ENCODE measurements around the gene SCN1B. TPM values are rescaled to one million over a fixed set of nuclear protein-coding genes. Genes with fewer than 3 reads are reported as not detected.
"Not testable (repeated sequence)": the region's sequence is repeated elsewhere in the genome, so short reads cannot be mapped to it uniquely, and the experiment has no call there.

The SCN1B gene
- total and polyA plus RNA-seq, 7 donors: 55.6 to 345 (median 248) TPM

DNA sequence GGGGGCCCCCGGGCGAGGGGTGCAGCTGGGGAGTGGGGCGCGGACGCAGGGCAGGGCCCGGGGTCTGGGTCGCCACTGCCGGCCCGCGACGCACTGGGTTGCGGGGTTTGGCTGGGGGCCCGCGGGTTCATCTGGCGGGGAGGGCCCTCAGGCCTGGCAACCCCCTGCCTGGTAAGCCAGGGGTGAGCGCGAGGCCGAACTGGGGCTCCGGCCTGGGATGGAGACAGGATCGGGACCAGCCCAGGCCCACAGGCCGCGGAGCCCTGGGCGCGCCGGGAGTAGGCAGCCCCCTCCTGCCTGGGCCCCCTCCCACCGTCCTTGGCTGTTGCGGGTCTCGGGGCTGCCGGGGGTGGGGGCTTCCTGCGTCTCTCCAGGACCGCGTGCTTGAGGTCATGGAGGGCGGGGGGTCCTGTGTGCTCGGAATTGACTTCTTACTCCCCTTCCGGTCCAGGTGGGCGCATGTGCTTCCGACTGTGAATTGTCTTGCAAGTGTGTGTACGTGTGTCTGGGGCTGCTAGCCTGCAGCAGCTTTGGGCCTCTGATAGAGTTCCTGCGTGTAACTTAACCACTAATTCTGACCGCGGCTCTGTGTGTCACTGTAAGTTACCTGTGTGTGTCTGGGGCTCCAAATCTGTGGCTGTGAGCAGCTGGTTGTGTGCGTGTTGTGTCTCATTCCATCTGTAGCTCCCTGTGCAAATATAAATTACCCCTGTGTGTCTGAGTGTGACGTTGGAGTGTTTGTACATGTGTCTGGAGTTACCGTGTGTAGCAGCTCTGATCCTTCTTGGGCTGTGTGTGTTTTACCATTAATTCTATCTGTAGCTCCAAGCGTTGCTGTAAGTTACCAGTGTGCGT is 29.4 kb upstream of the SCN1B start:
- 7 to 21% (median 11%) methylated on average over 29 to 46 of the region's 46 CpGs for WGBS, 3 donors
- peaks cover 0 to 10% of the 10 kb centered on the region in 2 donors for H3K36me3 ChIP-seq (ENCODE audit: insufficient read depth in 1 of 2, low read depth in 1 of 2)
- peaks cover 15% of the 10 kb centered on the region for H3K4me1 ChIP-seq
- no peaks in the 10 kb centered on the region for H3K9me3 ChIP-seq
- peak overlapping the region; percentile 94 for H3K27ac ChIP-seq
- peak in 3 of 4 donors; percentile 19 to 30 (median 27) for ATAC-seq
- H3K4me3 ChIP-seq: peak overlapping the region; percentile 94
- DNase-seq: peak in 1 of 2 donors; percentile 63
- intact Hi-C loops (cut with DNase I): no loop called here
- H3K27me3 ChIP-seq (ENCODE audit: insufficient read depth in 3 of 3, low read length in 2 of 3): no peaks in the 10 kb centered on the region
- TF ChIP-seq, protein P1, sequence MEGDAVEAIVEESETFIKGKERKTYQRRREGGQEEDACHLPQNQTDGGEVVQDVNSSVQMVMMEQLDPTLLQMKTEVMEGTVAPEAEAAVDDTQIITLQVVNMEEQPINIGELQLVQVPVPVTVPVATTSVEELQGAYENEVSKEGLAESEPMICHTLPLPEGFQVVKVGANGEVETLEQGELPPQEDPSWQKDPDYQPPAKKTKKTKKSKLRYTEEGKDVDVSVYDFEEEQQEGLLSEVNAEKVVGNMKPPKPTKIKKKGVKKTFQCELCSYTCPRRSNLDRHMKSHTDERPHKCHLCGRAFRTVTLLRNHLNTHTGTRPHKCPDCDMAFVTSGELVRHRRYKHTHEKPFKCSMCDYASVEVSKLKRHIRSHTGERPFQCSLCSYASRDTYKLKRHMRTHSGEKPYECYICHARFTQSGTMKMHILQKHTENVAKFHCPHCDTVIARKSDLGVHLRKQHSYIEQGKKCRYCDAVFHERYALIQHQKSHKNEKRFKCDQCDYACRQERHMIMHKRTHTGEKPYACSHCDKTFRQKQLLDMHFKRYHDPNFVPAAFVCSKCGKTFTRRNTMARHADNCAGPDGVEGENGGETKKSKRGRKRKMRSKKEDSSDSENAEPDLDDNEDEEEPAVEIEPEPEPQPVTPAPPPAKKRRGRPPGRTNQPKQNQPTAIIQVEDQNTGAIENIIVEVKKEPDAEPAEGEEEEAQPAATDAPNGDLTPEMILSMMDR (IDR thresholded peaks at IDR 0.05): no peak

DNA sequence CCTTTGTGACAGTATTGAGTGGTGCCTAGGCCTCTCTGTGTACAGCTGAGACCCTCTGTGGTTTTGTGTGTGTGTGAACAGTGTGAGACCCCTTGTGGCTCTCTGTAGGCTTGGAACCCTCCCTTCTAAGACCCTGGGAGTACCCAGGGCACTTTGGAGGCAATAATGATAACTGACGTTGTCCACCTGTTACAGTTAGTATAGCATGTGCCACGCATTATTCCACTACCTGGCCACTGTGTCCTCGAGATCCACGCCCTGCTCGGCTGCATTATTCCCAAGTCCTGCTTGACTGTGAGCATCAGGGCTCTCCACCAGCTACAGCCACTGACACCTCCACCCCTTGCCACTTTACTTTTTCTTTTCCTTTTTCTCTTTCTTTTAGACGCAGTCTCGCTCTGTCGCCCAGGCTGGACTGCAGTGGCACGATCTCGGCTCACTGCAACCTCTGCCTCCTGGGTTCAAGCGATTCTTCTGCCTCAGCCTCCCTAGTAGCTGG is 28.2 kb upstream of the SCN1B start:
- DNase-seq (peak in 1 of 2 donors; percentile 29), ATAC-seq (no peak)
- Histone ChIP-seq H3K4me3 (peak overlapping the region; percentile 94), H3K9me3 (no peaks in the 10 kb centered on the region), H3K27ac (peak overlapping the region; percentile 94), H3K36me3 (ENCODE audit: insufficient read depth in 1 of 2, low read depth in 1 of 2) (peaks cover 0 to 14% of the 10 kb centered on the region in 2 donors), H3K4me1 (peaks cover 15% of the 10 kb centered on the region), H3K27me3 (ENCODE audit: insufficient read depth in 3 of 3, low read length in 2 of 3) (no peaks in the 10 kb centered on the region)
- intact Hi-C loops (cut with DNase I): no loop called here
- WGBS, 3 donors: 84 to 90% (median 87%) methylated on average over 11 of the region's 11 CpGs
- TF ChIP-seq, protein P1 (IDR thresholded peaks at IDR 0.05): no peak

DNA sequence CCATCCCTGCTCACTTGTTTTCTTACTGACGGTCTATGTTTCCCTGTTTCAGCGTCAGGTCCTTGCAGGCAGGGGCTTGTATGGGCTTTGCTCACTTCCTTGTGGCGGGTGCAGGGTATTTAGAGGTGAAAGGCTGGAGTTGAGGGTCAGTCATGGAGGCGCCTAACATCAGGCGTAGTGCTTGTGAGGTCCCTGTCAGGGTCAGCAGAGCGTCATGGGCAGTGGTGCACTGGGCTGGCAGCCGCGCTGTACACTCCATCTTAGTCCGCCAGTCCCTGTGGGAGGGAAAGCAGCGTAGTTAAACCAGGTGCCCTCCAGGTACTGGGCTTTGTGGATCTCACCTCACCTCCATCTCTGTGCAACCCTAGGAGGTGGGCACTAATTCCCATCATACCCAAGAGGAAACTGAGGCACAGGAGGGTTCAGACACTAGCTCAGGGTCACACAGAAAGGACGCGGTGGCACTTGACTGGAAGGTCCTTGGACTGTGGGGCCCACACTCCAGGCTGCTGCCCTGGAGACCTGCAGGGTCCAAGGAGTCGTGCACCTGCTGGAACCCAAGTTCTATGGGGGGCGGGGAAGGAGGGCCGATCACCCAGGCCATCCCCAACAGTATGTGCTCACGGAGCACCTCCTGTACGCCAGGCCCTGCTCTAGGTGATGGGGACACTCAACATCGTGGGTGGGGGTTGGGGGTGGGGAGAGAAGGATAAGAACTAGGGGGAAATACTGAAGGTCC is 25.6 kb upstream of the SCN1B start:
- H3K27ac ChIP-seq: no peak overlapping the region
- DNase-seq: no peak
- WGBS, 3 donors: 90 to 94% (median 94%) methylated on average over 18 of the region's 18 CpGs
- peaks cover 0 to 23% of the 10 kb centered on the region in 2 donors for H3K36me3 ChIP-seq (ENCODE audit: insufficient read depth in 1 of 2, low read depth in 1 of 2)
- TF ChIP-seq, protein P1 (IDR thresholded peaks at IDR 0.05): no peak
- H3K9me3 ChIP-seq: no peaks in the 10 kb centered on the region
- H3K4me1 ChIP-seq: peaks cover 6% of the 10 kb centered on the region
- no peak for ATAC-seq
- no peak overlapping the region for H3K4me3 ChIP-seq
- no peaks in the 10 kb centered on the region for H3K27me3 ChIP-seq (ENCODE audit: insufficient read depth in 3 of 3, low read length in 2 of 3)
- intact Hi-C loops (cut with DNase I): no loop called here

DNA sequence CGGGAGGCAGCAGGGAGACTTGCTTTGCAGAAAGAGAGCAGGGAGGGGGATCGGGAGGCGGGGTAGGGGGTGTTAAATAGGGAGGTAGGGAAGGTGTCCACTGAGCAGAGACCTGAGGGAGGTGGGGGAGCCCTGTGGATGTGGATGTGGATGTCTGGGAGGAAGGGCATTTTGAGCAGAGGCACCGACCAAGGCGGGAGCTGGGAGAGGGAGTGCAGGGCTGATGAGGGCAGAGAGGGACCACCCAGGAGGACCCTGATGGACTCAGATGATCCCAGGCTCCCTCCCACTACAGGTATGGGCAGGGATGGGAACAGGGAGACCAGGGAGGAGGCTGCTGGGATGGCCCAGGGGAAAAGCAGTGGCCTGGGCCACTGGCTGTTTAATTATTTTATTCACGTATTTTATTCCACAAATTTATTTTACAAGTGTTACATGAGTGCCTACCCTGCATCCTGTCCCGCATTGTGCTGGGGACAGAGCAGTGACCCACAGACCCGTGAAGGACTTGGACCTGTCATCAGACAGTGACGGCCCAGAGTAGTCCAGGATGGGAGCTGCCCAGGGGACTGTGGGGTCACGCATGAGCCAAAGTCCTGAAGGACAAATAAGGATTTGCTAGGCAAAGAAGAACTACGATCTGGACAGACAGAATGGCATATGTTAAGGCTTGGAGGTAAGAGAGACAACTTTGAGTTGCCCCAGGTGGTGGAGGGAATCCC is 24.9 kb upstream of the SCN1B start:
- intact Hi-C loops (cut with DNase I): no loop called here
- H3K36me3 ChIP-seq (ENCODE audit: insufficient read depth in 1 of 2, low read depth in 1 of 2): peaks cover 0 to 31% of the 10 kb centered on the region in 2 donors
- ATAC-seq (no peak), DNase-seq (no peak)
- 80 to 87% (median 85%) methylated on average over 11 of the region's 11 CpGs for WGBS, 3 donors
- H3K4me3 ChIP-seq: no peak overlapping the region
- no peaks in the 10 kb centered on the region for H3K9me3 ChIP-seq
- H3K27ac ChIP-seq: no peak overlapping the region
- TF ChIP-seq, protein P1 (IDR thresholded peaks at IDR 0.05): no peak
- H3K27me3 ChIP-seq (ENCODE audit: insufficient read depth in 3 of 3, low read length in 2 of 3): no peaks in the 10 kb centered on the region
- H3K4me1 ChIP-seq: peaks cover 6% of the 10 kb centered on the region

DNA sequence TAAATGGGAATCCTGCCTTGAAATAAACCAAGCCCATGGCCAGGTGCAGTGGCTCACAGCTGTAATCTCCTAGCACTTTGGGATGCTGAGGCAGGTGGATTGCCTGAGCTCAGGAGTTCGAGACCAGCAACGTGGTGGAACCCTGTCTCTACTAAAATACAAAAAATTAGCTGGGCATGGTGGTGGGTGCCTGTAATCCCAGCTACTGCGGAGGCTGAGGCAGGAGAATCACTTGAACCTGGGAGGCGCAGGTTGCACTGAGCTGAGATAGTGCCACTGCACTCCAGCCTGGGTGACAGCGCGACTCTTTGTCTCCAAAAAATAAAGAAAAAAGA is 24.3 kb upstream of the SCN1B start:
- H3K36me3 ChIP-seq (ENCODE audit: insufficient read depth in 1 of 2, low read depth in 1 of 2): peaks cover 0 to 36% of the 10 kb centered on the region in 2 donors
- intact Hi-C loops (cut with DNase I); H3K9me3 ChIP-seq; H3K27ac ChIP-seq; H3K27me3 ChIP-seq (ENCODE audit: insufficient read depth in 3 of 3, low read length in 2 of 3); H3K4me1 ChIP-seq; ATAC-seq; H3K4me3 ChIP-seq: not testable (repeated sequence)
- DNase-seq: peak in 1 of 2 donors; percentile 2
- WGBS, 3 donors: 94 to 95% (median 95%) methylated on average over 6 of the region's 6 CpGs

All from psoas muscle (tissue), 8 donors.